HCEC 1CT (cell line): ENCODE measurements around the gene LYZL2.
"Not testable (repeated sequence)": the region's sequence is repeated elsewhere in the genome, so short reads cannot be mapped to it uniquely, and the experiment has no call there.

Source experiments
- DNase-seq: peaks from one replicate; pipeline ENCODE4 v3.0.0-alpha.2; 2017

Gene LYZL2

GRCh38 chr10:30629653-30630052 lies at the start of gene LYZL2:
LYZL2 (minus strand) TSS chr10:30629753; CDS start chr10:30626915, 2,838 bp downstream.
- no peak for DNase-seq

- DNase-seq: not testable (repeated sequence)
Measured at GRCh38 chr10:30677616-30678015, 48.1 kb upstream of the LYZL2 start.

- not testable (repeated sequence) for DNase-seq
Measured at GRCh38 chr10:30677146-30677545, 47.6 kb upstream of the LYZL2 start.

- DNase-seq: no peak
Measured at GRCh38 chr10:30675791-30676718, 46.5 kb upstream of the LYZL2 start.

DNA sequence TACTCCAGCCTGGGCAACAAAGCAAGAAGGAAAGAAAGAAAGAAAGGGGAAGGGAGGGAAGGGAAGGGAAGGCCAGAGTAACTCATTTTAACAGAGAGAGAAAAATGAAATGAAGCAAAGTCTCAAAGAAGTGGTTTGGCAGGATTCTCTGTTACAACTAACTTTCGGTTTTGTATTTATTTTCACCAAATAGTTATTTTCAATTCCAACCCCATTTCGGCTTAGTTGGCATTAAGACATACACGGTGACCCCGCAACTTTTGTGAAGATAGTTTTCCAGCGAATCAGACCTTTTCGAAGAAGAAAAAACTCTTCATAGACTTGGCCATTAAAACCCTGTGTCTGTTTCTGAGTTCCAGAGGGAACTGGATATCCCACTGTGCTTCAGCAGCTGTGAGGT lies 45.2 kb upstream of the LYZL2 start:
- DNase-seq: no peak

- not testable (repeated sequence) for DNase-seq
Measured at GRCh38 chr10:30673262-30673661, 43.7 kb upstream of the LYZL2 start.

GRCh38 chr10:30672338-30672737 lies 42.8 kb upstream of the LYZL2 start:
- not testable (repeated sequence) for DNase-seq

- peak; percentile 63 for DNase-seq
Measured at GRCh38 chr10:30671026-30671616, 41.6 kb upstream of the LYZL2 start.

GRCh38 chr10:30667982-30668381 lies 38.4 kb upstream of the LYZL2 start:
- not testable (repeated sequence) for DNase-seq

DNA sequence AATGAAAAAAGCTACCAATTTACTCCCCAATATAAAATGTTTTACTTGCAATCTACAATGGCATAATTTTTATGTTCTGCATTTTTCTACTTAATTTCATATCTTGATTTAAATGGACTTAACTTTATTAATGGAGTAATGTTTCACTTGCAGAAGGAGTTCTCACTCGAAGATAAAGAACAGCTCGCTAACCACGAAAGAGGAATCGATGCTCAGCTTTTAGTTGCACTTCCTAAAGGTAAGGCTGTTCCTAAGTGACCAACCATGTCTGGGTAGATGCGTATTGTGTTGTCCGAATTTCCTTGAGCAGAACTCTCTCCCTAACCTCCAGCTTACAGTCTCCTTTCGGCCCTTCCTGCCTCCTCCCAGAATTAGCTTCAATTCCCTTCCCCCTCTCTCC lies 33.9 kb upstream of the LYZL2 start:
- DNase-seq: not testable (repeated sequence)

GRCh38 chr10:30662814-30663213 lies 33.3 kb upstream of the LYZL2 start:
- no peak for DNase-seq

- not testable (repeated sequence) for DNase-seq
Measured at GRCh38 chr10:30660314-30660713, 30.8 kb upstream of the LYZL2 start.

DNA sequence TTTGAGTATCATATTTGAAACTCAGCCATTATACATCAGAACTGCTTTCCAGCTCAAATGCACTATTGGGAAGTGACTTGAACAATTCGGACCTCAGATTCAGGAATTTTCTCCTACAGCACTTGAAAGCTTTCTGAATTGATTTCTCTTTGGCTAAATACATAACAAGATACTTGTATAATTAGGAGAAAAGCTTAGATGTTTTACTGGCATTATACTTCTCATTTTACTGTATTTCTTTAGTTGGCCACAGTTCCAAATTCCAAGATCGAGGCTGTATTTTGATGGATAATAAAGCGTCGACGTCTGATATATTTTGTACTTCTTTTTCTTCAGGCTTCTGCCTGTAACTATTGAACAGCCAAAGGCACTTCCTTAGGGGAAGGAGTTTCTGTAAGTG lies 26.7 kb upstream of the LYZL2 start:
- no peak for DNase-seq

- DNase-seq: not testable (repeated sequence)
Measured at GRCh38 chr10:30655001-30655400, 25.4 kb upstream of the LYZL2 start.

DNA sequence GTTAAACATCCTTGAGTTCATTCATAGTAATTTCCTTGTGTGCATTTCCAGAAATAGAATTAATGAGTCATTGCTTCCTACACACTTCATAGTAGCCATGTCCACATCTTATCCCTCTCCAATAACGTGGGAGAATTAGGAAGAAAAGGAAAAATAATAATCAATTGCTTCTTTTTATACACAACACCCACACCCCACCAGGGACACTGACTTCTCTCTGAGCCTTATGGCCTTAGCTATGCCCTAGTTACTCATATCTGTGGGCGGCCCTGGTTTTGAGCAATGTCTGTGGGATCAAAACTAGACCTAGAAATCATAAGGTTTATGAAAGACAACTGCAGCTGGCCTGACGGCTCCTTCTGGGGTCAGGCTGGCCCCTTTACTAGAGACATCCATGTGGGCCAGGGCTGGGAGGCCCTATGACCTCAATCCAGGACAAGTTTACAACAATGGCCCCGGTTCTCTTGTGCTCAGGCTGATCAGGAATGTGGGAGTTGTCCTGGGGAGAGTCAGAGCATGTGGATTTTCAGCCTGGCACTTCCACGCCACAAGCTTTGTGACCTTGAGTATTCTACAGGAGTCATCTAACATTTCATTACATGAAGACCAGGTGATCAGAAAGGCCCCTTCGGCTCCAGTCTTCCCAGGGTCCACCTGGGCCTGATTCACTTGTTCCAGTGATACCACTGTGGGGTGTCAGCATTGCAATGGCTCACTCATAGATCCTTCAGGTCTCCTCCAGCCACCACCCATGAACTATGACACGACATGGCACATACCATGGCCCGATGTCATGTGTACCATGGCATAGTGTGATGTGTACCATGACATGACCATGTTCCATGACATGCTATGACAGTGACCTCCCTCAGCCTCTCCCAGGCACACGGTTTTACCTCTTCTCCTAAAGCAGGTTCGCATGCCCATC lies 22.2 kb upstream of the LYZL2 start:
- DNase-seq: peak; percentile 72

GRCh38 chr10:30647089-30647488 lies 17.5 kb upstream of the LYZL2 start:
- DNase-seq: no peak

- DNase-seq: no peak
Measured at GRCh38 chr10:30645340-30645827, 15.8 kb upstream of the LYZL2 start.

GRCh38 chr10:30644408-30644861 lies 14.9 kb upstream of the LYZL2 start:
- not testable (repeated sequence) for DNase-seq

DNA sequence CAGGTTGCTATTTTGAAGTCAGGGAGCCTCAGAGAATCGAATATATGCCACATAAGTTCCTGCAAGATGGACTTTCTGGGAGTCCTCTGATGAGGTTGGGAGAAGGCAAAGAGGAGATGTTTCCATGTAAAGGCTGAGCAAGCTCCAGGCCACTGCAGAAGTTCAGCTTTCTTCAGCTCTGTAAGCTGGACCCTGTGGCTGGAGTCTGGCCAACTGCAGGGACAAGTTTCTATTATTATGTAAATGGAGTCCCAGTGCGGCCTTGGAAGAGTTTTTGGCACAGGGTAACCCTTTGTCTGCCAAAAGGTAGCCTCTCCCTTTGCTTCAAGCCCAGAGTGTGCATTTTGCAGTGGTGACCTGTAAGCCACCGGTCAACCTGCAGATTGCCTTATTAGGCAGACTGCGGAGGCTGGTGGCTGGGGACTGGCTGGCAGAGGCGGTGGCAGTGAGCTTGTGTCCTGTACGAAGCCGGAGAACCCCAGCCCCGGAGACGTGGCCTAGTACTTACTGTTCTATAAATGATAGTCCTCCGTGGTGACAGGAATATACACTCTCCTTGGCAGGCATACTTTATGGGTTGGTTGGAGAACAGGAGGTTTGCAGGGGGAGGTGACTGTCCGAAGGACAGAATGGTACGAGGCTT lies 14.1 kb upstream of the LYZL2 start:
- not testable (repeated sequence) for DNase-seq

- DNase-seq: not testable (repeated sequence)
Measured at GRCh38 chr10:30642856-30643255, 13.3 kb upstream of the LYZL2 start.

DNA sequence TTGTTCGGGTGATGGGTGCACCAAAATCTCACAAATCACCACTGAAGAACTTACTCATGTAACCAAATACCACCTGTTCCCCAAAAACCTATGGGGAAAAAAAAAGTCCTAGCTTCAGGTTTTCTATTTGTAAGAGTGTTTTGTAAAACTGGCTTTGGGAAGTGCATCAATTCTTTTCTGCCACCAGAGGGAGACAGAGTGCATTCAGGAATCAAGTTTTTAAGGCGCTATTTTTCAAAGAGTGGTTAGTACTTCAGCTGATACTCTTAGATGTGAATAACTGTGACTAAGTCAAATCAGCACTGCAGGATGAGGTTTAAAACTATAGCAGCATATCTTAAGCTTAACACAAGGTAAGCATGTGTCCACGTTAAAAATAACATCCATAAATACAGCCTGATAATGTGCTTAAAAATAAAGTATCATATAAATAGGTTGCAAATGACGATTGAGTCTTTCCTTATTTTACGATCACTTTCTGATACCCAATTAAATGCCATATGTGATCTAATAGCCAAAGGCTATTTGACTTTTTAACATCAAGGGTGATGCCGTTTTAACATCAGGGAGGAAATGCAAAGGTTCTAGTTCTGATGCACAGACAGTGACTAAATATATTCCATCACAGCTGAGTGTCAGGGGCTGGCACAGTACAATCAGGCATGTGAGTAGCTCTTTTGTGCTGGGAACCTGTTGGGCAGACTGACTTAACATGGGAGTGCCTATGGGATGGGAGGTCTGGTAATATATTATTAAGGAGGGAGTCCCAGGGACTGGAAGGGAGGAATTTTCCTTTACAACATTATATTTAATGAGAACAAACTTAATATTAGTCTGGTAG lies 10.6 kb upstream of the LYZL2 start:
- DNase-seq: peak; percentile 73
